HG03139 (cell line): Measurements from ENCODE around the gene ATRAID.
"Not testable (repeated sequence)": the region's sequence is repeated elsewhere in the genome, so short reads cannot be mapped to it uniquely, and the experiment has no call there.

Experiments used
- ATAC-seq: cut with Tn5 transposase; IDR thresholded peaks from one replicate; pipeline ENCODE4 v1.9.1; 2021; ENCODE audit not compliant: unreplicated experiment

The ATRAID gene

DNA sequence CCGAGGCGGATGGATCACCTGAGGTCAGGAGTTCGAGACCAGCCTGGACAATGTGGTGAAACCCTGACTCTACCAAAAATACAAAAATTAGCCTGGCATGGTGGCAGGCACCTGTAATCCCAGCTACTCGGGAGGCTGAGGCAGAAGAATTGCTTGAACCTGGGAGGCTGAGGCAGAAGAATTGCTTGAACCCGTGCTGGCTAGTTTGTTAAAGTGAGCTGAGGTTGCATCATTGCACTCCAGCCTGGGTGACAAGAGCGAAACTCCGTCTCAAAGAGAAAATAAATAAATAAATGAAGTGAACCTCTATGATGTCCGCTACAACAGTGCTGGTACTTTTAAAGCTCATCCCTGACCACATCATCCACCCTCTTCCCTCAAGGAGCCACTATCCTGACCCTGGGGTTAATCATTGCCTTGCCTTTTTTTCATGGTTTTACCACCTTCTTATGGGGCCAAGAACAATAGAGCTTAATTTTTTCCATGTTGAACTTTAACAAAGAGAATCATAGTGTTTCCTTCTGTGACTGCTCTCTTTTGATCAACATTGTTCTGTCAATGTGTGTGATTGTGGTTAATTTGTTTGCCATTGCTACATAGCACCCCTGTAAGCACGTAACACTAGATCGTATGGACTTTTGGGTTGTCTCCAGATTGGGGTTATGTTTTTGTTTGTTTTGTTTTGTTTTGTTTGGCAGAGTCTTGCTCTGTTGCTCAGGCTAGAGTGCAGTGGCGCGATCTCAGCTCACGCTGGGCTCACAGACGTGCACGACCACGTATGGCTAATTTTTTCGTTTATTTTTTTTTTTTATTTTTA is 17.1 kb upstream of the ATRAID start:
- no peak for ATAC-seq

DNA sequence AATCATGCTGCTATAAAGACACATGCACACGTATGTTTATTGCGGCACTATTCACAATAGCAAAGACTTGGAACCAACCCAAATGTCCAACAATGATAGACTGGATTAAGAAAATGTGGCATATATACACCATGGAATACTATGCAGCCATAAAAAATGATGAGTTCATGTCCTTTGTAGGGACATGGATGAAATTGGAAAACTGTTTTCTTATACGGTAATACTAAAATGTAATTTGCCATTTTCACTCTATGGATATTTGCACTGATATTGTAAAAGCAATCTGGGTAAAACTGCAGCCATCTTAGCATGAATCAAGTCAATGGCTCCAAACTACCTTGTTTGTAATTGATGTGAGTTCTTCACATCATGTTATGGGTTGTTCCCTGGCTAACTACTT is 16.0 kb upstream of the ATRAID start:
- ATAC-seq = not testable (repeated sequence)

DNA sequence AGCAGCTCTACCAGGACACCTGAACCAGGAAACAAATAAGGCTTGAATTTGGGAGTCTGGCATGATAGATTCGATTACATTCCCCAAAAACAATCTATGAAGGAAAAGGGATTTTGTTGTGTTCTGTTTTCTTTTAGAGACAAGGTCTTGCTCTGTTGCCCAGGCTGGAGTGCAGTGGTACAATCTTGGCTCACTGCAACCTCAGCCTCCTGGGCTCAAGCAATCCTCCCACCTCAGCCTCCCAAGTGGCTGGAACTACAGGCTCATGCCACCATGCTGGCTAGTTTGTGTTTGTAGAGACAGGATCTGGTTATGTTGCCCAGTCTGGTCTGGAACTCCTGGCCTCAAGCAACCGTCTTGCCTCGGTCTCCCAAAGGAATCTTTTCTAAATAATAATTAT is 13.8 kb upstream of the ATRAID start:
- not testable (repeated sequence) for ATAC-seq

DNA sequence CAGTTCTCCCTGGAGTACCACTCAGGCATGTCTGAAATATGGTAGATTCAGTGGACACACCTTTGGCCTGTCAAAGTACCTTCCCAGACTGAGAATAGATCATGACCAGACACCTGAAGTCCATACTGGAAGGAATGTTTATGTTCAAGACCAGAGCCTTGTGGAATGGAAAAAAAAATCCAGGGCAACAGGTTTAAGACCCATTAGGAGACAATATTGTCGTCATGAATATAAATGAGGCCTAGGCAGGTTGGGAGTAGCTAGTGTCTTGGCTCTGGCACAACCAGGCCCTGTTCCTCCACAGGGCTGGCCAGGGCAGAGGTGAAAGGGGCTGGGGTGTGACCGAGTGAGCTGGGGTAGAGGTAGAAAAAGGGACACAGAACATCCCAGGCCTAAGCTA is 13.2 kb upstream of the ATRAID start:
- ATAC-seq = no peak

DNA sequence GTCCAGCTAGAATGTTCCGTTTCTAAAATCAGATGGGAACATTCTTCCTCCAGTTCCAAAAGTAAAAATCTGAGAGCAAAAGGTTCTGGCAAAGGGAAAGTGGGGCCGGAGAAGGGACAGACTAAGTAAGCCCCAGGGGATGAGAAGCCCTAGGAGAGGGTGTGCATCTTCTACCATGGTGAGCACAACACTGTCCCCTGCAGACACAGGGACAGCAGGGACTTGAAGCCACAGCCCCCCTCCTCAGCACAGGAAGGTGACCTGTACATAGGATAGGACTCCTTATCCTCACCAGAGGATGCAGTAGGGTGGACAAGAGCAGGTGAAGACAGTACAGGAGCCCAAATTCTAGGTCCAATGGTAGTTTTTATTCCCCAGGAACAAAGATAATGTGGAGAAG is 12.6 kb upstream of the ATRAID start:
- ATAC-seq = no peak

DNA sequence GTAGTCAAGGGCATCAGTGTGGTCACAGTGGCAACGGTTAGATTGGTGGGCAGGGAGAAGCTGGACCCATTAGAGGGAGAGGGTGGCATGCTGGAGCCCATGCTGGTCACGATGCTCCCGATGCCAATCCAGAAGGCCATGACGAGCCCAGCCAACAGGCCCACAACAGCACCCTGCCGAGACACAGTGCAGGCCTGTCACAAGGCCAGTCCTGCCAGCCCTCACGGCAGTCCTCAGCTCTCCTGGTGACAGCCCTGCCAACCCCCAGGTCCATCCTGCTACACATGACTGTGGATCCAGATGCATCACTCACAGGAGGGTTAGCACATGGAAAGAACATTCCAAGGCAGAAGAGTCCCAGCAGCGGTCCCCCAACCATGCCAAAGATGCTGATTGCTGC is 10.2 kb upstream of the ATRAID start:
- ATAC-seq = no peak

DNA sequence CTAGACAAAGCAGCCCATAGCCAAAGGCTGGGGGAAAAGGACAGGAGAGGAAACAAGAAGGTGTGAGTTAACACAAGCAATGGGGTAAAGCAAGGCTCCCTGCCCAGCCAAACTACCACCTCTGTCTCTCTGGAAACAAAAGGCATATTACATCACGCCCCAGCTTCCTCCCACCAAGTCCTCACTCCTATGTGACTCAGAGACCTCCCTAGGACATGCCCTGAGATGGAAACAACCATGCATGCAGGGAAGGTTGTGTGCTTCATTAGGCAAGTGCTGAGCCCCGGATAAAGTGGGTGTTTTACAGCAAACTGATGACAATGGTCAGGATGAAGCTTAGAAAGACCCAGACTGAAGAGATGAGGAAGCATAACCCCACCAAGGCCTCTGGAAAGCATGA is 9.0 kb upstream of the ATRAID start:
- ATAC-seq = no peak

DNA sequence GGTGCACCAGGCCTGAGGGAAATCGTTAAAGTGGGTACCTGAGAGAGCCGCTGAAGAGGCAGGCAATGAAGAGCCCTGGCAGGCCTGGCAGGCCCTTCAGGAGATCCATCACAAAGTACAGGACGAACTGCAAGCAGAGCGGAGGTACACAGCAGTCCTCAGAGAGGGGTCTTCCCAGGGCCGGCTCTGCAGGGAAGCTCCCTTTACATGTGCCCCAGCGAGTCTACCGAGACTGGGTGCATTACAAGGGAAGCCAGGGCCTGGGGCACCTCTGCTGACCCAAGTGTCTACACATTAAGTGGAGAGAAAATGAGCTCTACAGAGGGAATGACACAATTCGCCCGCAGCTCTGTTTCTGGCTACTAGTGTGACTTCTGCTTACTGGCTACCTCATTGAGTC is 8.1 kb upstream of the ATRAID start:
- ATAC-seq = no peak

DNA sequence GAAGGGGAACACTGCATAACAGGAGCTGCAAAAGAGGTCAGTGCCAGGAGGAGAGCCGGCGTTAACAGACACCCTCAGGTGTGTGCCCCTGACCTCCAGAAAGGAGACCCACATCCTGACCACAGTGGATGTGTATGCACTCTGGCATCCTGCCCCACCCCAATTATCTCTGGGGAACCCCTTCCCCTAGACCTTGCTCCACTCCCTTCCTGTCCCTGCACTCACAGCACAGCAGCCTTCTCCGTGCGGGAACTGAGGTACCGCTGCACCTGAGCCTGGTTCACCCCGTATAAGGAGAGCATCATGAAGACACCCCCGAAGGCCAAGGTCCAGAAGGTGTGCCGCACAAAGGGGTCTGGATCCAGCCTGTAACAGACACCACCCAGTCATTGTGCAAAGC is 7.3 kb upstream of the ATRAID start:
- ATAC-seq = no peak

DNA sequence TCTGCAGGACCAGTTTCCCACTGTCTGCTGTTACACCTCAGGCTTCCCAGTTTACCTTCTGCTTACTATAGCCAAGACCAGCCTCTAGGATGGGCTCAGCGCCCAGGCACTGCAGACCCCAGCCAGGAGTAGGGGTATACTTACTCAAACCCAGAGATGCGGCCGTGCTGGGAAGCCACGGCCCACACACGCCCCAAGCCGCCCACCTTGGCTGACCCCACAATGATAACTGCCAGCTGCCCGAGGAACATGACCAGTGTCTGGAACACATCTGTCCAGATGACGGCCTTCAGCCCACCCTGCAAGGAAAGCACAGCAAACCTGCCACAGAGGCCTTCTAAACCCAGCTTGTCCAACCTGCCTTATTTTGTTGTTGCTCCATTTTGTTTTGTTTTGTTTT is 6.6 kb upstream of the ATRAID start:
- no peak for ATAC-seq

DNA sequence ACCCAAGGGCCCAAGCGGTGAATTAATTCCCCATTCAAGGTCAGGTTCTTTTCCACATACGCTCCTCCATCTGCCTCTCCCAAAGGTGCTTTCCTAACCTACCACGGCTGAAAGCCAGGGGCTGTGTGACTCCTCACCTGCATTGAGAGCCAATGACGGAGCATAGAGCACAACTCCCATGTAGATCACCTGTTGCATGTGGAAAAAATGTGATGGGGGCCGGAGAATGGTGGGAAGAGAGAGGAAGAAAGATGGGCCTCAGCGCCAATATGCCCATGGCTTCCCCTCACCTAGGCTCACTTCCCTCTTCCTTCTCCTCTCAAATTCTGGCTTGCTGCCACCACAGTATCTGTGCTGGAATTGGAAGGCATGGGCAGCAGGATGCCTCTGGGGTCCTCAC is 5.5 kb upstream of the ATRAID start:
- ATAC-seq = no peak

DNA sequence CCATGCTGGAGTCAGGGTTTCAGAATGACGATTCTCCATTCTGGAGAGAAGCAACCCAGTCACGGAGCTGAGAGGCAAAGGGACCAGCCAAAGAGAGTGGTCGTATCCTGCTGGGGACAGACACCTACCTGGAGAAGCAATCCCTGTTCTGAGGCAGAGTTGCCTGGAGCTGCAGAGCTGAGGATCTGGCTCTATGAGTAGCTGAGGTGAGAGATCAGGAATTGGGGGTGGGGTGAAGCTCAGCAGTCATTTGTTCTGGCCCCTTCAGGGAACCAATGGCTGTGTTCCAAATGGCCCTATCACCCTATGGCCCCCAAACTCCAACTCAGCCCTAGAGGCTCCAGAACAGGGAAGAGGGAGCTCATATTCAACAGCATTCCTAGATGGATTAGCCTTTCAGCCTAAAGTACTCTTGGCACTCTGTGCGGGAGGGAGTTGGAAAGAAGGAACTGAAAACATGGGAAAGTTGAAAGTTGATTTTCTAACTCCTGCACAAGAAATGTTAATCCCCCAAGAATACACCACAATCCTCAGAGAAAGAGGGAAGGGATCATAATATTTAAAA is 3.3 kb upstream of the ATRAID start:
- no peak for ATAC-seq

DNA sequence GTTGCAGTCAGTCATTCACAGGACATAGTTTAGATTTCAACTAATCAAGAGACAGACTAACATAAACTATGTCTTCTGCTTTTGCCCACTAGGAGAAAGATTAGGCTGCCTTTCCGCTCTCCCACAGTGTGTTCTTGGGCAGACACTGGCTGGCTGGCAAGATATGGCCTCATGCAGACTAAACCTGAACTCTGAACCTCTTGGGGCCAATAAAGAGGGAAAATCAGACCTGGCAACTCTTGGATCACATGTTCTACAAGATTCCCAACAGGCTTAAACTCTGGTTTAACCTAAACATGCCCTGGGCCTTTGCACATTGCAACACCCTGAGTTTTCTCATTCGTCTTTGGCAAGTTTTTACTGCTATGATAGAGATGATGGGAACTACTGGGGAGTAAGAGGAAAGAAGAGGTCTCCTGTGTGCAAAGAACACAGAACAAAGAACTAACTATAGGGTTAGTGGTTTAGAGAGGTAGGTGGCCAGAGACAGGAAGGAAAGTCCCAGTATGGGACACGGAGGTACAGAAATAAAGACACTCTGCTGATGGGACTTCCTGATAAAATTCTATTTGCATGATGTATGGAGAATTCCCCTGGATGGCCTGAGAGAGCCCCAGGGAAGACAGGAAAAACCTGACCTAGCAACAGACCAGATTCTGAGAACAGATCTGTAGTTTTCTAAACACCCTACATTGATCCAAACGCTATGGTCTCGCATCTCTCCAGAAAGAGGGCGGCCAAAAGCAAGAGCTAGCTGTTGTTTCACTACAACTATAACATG is 2.0 kb upstream of the ATRAID start:
- ATAC-seq = no peak

DNA sequence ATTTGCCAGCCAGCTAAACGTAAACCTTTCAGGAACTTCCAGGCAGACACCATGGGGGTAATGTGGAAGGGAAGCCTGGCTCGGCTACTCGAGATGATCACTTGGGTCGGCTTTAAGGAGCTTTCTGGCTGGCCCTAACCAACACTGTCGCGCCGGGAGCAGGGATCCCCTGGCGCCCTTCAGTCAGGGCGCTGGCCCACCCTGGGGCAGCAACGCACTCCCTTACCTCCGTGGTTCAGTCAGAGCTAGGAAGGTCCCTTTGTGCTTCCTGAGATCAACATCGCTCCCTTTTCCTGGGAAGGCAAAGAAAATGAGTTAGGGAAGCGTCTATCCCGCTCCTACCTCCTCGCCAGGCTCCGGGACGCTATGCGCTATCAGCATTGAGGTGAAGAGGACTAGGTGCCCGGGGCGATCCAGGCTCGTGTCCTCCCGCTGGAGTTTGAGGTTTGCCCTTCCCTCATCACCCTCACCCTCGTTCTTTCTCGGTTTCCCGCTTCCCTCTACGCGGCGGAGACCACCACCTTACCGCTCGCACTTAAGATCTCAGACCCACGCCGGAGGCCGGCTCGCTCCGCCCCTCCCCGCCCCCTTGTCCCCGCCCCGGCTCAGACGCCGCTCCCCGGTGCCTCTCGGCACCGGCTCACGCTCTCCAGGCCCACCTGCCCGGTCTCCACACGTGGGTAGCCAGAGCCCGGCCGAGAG is 449 bp upstream of the ATRAID start:
- ATAC-seq = peak; percentile 7

DNA sequence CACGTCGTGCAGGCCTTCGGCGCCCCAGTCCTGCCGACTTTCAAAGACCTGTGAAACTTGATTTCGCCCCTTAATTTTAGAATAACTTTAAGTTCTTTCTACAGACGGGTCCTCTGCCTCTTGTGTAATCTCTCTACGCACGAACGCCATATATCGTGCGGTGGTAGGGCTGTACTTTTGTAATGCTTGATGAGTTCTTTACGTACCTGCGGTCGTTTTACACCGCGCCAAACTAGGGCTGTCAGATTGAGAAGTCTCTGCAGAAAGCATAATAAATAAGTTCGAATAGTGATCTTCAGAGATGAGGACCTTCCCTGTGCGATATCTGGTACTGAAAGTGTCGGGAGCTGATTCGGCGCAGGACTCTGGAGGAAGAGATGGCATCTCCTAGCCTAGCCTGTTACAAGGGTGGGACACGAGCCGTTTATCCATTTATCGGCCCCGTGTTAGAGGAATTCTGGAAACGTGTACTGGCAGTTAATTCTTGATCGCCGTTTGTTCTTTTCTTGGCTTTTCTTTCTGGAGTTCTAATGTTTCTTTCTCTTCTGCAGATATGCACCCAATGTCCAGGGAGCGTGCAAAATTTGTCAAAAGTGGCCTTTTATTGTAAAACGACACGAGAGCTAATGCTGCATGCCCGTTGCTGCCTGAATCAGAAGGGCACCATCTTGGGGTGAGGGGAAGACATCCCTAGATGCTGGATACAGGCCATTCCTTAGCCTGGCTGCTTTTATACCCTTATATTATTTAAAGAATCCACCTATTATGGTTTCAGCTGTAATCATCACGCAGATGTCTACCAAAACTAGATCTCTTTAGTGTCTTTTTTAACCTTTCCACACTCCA is 1.0 kb downstream of the ATRAID start:
- peak; percentile 9 for ATAC-seq

DNA sequence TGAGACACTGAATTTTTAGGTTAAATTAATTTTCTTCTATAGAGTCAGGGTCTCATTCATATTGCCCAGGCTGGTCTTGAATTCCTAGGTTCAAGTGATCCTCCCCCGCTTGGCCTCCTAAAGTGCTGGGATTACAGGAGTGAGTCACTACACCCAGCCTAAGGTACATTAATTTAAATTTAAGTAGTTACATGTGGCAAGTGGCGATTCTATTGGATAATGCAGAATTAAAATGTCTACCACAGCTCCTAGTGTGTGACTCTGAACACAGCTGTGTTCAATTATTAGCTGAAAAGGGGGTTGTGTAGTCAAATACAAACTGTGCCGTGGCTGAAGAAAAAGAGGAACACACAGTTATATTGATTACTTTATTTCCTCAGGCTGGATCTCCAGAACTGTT is 3.1 kb downstream of the ATRAID start:
- ATAC-seq = no peak

DNA sequence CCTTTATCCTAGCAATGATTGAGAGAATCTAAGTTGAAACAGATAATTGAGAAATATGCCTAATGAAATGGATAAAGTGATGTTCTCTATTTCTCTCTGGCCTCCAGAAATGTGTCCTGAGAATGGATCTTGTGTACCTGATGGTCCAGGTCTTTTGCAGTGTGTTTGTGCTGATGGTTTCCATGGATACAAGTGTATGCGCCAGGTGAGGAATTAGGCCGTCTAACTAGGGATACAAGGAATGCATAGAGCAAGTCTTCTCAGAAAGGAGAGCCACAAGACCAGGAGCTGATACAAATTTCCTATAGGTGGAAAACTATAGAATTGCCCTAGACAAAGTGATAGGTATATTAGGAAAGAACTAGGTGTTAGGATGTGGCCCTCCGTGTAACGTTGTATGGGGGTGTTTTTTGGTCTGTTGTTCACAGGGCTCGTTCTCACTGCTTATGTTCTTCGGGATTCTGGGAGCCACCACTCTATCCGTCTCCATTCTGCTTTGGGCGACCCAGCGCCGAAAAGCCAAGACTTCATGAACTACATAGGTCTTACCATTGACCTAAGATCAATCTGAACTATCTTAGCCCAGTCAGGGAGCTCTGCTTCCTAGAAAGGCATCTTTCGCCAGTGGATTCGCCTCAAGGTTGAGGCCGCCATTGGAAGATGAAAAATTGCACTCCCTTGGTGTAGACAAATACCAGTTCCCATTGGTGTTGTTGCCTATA is 4.7 kb downstream of the ATRAID start:
- ATAC-seq = no peak

DNA sequence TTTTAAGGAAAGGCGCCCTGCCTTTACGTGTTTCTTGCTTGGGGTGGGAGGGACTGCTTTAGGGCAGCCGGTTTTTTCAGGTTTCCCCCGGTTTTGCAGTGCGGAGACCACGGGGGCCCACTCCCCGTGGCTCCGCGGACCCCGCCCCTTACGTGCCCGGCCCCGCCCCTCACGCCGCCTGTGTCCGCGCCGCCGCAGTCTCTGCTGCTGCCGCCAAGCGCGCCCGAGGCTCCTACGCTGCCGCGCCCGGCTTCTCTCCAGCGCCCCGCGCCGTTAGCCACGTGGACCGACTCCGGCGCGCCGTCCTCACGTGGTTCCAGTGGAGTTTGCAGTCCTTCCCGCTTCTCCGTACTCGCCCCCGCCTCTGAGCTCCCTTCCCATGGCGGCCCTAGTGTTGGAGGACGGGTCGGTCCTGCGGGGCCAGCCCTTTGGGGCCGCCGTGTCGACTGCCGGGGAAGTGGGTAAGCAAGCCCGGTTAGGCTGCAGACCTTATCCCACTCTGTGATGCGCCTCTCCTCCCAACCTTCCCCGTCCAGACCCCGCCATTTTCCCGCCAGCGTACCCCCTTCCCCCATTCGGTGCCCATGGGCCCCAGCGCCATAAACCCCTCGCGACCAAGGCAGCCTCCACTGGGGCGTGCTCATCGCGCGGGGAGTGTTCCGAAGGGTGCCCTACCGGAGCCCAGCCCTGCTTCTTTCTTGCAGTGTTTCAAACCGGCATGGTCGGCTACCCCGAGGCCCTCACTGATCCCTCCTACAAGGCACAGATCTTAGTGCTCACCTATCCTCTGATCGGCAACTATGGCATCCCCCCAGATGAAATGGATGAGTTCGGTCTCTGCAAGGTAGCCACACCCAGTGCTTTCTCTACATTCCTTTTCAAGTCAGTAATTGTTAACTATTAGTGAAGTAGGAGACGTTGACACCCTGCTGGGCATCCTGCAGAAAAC is 5.6 kb downstream of the ATRAID start, which contains the start of gene CAD:
Gene CAD (plus strand): TSS at position 197 of the 949 bp plus-strand sequence. CDS start 183 bp downstream, at position 380.
- ATAC-seq = peak; percentile 74

DNA sequence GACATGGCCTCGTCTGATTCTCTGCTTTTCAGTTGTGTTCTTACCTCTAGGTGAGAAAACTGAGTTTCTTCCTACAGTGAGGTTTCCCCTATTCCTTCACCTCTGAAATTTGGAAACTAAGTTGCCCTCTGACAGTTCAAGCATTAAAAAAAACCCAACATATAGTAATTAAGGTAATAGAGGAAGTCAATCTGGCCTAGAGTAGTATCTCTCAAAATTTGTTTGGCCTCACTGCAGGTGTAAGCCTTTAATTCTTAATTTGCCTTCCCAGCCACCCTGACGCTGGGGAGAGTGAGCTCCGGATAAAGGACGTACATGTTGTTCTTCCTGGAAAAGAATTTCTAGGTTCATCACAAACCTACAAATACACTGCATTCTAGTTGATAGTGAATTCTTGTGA is 6.8 kb downstream of the ATRAID start:
- ATAC-seq = no peak
